ENCODE measurements around the gene OOEP.
"Not testable (repeated sequence)": the region's sequence is repeated elsewhere in the genome, so short reads cannot be mapped to it uniquely, and the experiment has no call there.

The OOEP gene

GRCh38 chr6:73369563-73369962 lies at the start of gene OOEP:
TSS of gene OOEP (minus strand) at chr6:73369897. CDS start at chr6:73369792, 105 bp downstream.
- DNase-seq (ENCODE audit: low read depth): no peak

GRCh38 chr6:73418081-73418741 lies 48.5 kb upstream of the OOEP start:
- no peak for DNase-seq (ENCODE audit: low read depth)

- no peak for DNase-seq (ENCODE audit: low read depth)
These were observed 43.4 kb upstream of the OOEP start for GRCh38 chr6:73413102-73413501.

- DNase-seq (ENCODE audit: low read depth): no peak
These were observed 39.7 kb upstream of the OOEP start for GRCh38 chr6:73409395-73409794.

GRCh38 chr6:73400656-73401055 lies 31.0 kb upstream of the OOEP start:
- no peak for DNase-seq (ENCODE audit: low read depth)

GRCh38 chr6:73395875-73396274 lies 26.2 kb upstream of the OOEP start:
- DNase-seq (ENCODE audit: low read depth): no peak

- no peak for DNase-seq (ENCODE audit: low read depth)
These were observed 25.1 kb upstream of the OOEP start, which contains the start of gene DDX43 for GRCh38 chr6:73394577-73395354. TSS of gene DDX43 (plus strand) at chr6:73394828. CDS start at chr6:73394906, 78 bp downstream.

GRCh38 chr6:73393278-73393677 lies 23.6 kb upstream of the OOEP start:
- DNase-seq (ENCODE audit: low read depth): no peak

GRCh38 chr6:73392188-73392587 lies 22.5 kb upstream of the OOEP start:
- not testable (repeated sequence) for DNase-seq (ENCODE audit: low read depth)

GRCh38 chr6:73391675-73392074 lies 22.0 kb upstream of the OOEP start:
- no peak for DNase-seq (ENCODE audit: low read depth)

GRCh38 chr6:73389854-73390253 lies 20.2 kb upstream of the OOEP start:
- no peak for DNase-seq (ENCODE audit: low read depth)

- peak; percentile 46 for DNase-seq (ENCODE audit: low read depth)
These were observed 19.3 kb upstream of the OOEP start for GRCh38 chr6:73388800-73389512.

GRCh38 chr6:73388433-73388799 lies 18.7 kb upstream of the OOEP start:
- no peak for DNase-seq (ENCODE audit: low read depth)

- DNase-seq (ENCODE audit: low read depth): no peak
These were observed 12.9 kb upstream of the OOEP start for GRCh38 chr6:73382462-73383113.

GRCh38 chr6:73381531-73381930 lies 11.8 kb upstream of the OOEP start:
- not testable (repeated sequence) for DNase-seq (ENCODE audit: low read depth)

- DNase-seq (ENCODE audit: low read depth): no peak
These were observed 7.5 kb upstream of the OOEP start for GRCh38 chr6:73377225-73377624.

GRCh38 chr6:73375216-73375615 lies 5.5 kb upstream of the OOEP start:
- DNase-seq (ENCODE audit: low read depth): no peak

GRCh38 chr6:73372516-73372915 lies 2.8 kb upstream of the OOEP start:
- DNase-seq (ENCODE audit: low read depth): no peak

- no peak for DNase-seq (ENCODE audit: low read depth)
These were observed 2.3 kb upstream of the OOEP start for GRCh38 chr6:73371984-73372383.

GRCh38 chr6:73369157-73369556 lies 540 bp downstream of the OOEP start:
- DNase-seq (ENCODE audit: low read depth): no peak

GRCh38 chr6:73368675-73369074 lies 1.0 kb downstream of the OOEP start:
- DNase-seq (ENCODE audit: low read depth): no peak

GRCh38 chr6:73367761-73368355 lies 1.8 kb downstream of the OOEP start:
- no peak for DNase-seq (ENCODE audit: low read depth)
